Testis (tissue), 3 donors: ENCODE data around the gene DSE. TPM values are rescaled to one million over a fixed set of nuclear protein-coding genes. Genes with fewer than 3 reads are reported as not detected.

ENCODE experiments used
- DNase-seq: peaks from one replicate; pipeline ENCODE4 v3.0.0-alpha.2; 2019
- H3K27ac ChIP-seq, 2 donors: fragments of 200-600 bp; sonication (generic); one replicate each; pipeline ENCODE4 v1.5.1; 2019
- H3K27me3 ChIP-seq: fragments of 200-600 bp; sonication (generic); one replicate; pipeline ENCODE4 v1.5.1; 2019
- H3K36me3 ChIP-seq: fragments of 200-600 bp; sonication (generic); one replicate; pipeline ENCODE4 v1.5.1; 2017; ENCODE audit warnings: low read depth; ENCODE audit errors: missing control alignments
- H3K4me1 ChIP-seq: fragments of 200-600 bp; sonication (generic); one replicate; pipeline ENCODE4 v1.5.1; 2019
- H3K4me3 ChIP-seq, 2 donors: fragments of 200-600 bp; sonication (generic); one replicate each; pipeline ENCODE4 v1.5.1; 2017 to 2019
- H3K9me3 ChIP-seq: fragments of 200-600 bp; sonication (generic); one replicate; pipeline ENCODE4 v1.5.1; 2017
- CTCF ChIP-seq, 3 experiments: fragments of 450-650 bp in 2 of 3; fragments of 200-600 bp in 1 of 3; sonication (generic) in 1 of 3; IDR thresholded peaks; one replicate each; pipeline ENCODE4 v1.5.1; 2016 to 2019; ENCODE audit warnings: antibody characterized with exemption in 3 of 3, mild to moderate bottlenecking in 2 of 3, moderate library complexity in 1 of 3
- POLR2A ChIP-seq: fragments of 450-650 bp; IDR thresholded peaks from one replicate; pipeline ENCODE4 v1.6.1; 2017; ENCODE audit warnings: antibody characterized with exemption, mild to moderate bottlenecking, moderate library complexity
- WGBS, 2 donors: methylation state at CpG; one replicate each; pipeline ENCODE4 v1.1.5; 2018; 5-methylcytosine and 5-hydroxymethylcytosine counted together
- intact Hi-C: fragments of 100-400 bp; cut with DNase I; formaldehyde crosslinking; loops from one replicate; pipeline ENCODE4 v1.15.1; 2023; ENCODE audit warnings: low total_unique reads
- polyA plus RNA-seq: library from polyadenylated mRNA; stranded (reverse); fragments of 350-450 nt; fragmentation: Illumina TruSeq; extraction: RNeasy Lipid Tissue Mini Kit (QIAGEN cat#74804); gene quantifications from one replicate; pipeline ENCODE4 v1.2.3, GENCODE V29; 2014; ENCODE audit warnings: low read depth, low replicate concordance; ENCODE audit not compliant: insufficient read depth
- total RNA-seq, 2 donors: library from RNA; depleted of rRNA; stranded (reverse); fragments of >200 nt; gene quantifications; one replicate each; pipeline ENCODE4 v1.2.3, GENCODE V29; 2016

The DSE gene
- total and polyA plus RNA-seq, 3 donors from 2014 or later, result 31.5 to 49.3 (median 35.1) TPM

DNA sequence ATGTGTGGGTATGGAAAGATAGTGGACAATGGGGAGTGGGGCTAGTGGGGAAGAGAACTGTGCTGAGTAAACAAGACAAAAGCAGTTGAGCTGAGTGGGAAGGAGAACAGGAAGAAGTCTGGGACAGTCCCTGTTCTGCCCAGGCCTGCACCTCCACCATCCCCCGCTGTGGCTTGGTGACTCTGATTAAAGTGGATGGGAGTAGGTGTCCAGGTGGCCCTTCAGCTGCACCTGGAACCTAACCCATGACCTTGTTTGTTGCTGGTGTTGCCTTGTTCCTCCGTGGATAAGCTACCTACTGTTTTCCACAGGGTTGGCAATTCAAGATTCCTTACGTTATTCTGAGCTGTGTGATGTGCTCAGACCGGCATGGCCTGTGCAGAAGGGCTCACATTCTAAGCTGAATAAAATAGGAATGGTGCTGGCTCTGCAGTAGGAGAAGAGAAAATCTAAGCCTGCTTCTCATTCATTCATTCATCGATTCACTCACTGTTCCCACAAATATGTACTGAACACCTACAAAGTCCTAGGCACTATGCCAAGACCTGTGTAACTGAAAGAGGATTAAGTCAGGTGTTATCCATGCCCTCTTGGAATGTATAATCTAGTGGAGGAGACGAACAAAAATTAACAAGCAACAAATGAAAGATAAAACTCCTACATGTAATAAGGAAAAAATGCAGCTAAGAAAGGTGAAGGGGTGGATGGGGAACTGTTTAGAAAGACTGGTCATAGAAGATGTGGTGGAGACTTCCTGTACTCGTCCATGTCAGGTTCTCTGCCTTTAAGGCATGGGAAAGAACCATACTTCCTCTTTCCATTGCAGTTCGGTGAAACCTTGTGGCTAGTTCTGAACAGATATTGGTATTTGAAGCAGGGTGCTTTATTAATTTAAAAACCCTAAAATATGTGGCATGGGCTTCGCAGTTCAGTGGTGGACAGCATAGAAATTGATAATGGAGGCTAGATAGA is 80.3 kb downstream of the DSE start:
- Histone ChIP-seq H3K4me1 (no peaks in the 10 kb centered on the region), H3K27ac (no peak overlapping the region), H3K9me3 (no peaks in the 10 kb centered on the region), H3K27me3 (no peaks in the 10 kb centered on the region), H3K4me3 (no peak overlapping the region), H3K36me3 (no peaks in the 10 kb centered on the region)
- 84 to 86% methylated on average over 9 of the region's 9 CpGs for WGBS, 2 donors
- DNase-seq, result no peak
- intact Hi-C loops, result no loop called here
- TF ChIP-seq CTCF (IDR thresholded peaks at IDR 0.05), result no peak
- TF ChIP-seq POLR2A, result no peak

DNA sequence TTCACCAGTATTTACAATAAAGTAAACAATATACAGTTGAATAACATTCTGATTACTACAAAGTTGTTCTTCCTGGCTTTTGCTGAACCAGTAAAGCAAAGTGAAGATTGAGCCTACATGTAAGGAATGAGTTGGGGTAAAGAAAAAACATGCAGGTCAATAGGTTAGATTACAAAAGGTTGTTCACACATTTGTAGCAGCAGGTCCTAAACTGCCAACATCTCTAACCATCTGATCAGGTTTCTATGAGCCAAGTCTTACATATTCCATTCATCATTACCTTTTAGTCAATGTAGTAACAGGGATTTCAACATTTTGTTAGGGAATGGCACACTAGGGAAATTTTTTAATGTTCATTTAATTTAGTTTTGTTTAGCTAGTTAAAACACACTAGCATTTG is 81.2 kb downstream of the DSE start:
- Histone ChIP-seq H3K4me3 (no peak overlapping the region), H3K27ac (no peak overlapping the region), H3K4me1 (no peaks in the 10 kb centered on the region), H3K36me3 (no peaks in the 10 kb centered on the region), H3K27me3 (no peaks in the 10 kb centered on the region), H3K9me3 (no peaks in the 10 kb centered on the region)
- intact Hi-C loops, result no loop called here
- DNase-seq, result no peak
- TF ChIP-seq CTCF (IDR thresholded peaks at IDR 0.05), result no peak
- TF ChIP-seq POLR2A, result no peak

DNA sequence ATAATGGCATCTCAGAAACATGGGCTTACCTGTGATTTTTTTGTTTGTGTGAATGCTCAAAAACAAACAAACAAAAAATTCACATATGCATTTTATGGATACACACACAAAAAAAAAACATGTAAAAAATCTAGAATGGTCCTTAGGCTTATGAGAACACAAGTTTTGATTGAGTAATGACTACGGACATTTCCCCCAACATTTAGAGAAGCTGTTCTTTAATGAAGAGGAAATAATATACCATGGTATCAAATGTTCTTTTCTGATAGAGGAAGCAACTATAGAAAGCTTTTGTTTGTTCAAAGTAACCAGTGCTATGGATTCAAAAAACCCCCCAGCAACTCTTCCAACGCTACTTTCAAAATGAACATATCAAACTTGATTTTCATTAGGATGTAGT is 81.8 kb downstream of the DSE start:
- H3K4me3 ChIP-seq, result no peak overlapping the region
- H3K27me3 ChIP-seq, result no peaks in the 10 kb centered on the region
- H3K36me3 ChIP-seq, result no peaks in the 10 kb centered on the region
- 81 to 88% methylated on average over 2 of the region's 2 CpGs for WGBS, 2 donors
- no peak overlapping the region for H3K27ac ChIP-seq
- no peaks in the 10 kb centered on the region for H3K9me3 ChIP-seq
- intact Hi-C loops, result no loop called here
- no peak for DNase-seq
- TF ChIP-seq CTCF (IDR thresholded peaks at IDR 0.05), result no peak
- H3K4me1 ChIP-seq, result no peaks in the 10 kb centered on the region

DNA sequence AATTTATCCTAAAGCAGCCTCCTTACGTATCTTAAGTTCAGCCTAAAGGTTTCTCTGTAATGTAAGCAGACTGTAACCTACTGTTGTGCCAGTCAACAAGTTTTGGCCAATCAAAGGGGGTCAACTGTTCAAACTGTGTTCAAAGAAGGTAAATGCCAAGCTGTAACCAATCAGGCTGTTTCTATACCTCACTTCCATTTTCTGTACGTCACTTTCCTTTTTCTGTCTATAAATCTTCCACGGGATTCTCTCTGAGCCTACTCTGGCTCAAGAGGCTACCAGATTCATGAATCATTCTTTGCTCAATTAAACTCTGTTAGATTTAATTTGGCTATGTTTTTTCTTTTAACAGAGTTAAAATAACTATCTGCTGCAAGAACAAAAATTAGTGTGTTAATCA is 85.4 kb downstream of the DSE start:
- WGBS, 2 donors, result 85 to 89% methylated on average over 3 of the region's 3 CpGs
- no peak for DNase-seq
- intact Hi-C loops, result no loop called here
- Histone ChIP-seq H3K36me3 (no peaks in the 10 kb centered on the region), H3K27me3 (no peaks in the 10 kb centered on the region), H3K27ac (no peak overlapping the region), H3K4me1 (no peaks in the 10 kb centered on the region), H3K9me3 (no peaks in the 10 kb centered on the region), H3K4me3 (no peak overlapping the region)
- TF ChIP-seq CTCF (IDR thresholded peaks at IDR 0.05) (no peak), POLR2A (no peak)

GRCh38 chr6:116456927-116457326 is 86.2 kb downstream of the DSE start:
- no peak for DNase-seq
- Histone ChIP-seq H3K36me3 (no peaks in the 10 kb centered on the region), H3K27me3 (no peaks in the 10 kb centered on the region), H3K27ac (no peak overlapping the region), H3K4me3 (no peak overlapping the region), H3K4me1 (no peaks in the 10 kb centered on the region), H3K9me3 (no peaks in the 10 kb centered on the region)
- intact Hi-C loops, result no loop called here
- 83 to 91% methylated on average over 2 of the region's 2 CpGs for WGBS, 2 donors
- TF ChIP-seq CTCF (IDR thresholded peaks at IDR 0.05), result no peak
- TF ChIP-seq POLR2A, result no peak
